CD4-positive, alpha-beta T cell treated with Interleukin-4 for 4 hours (primary cell): Measurements from ENCODE around the gene NAA20.
A peak's percentile ranks its signal among the peaks of the same experiment; 100 is the strongest.

ENCODE experiments used
- DNase-seq: peaks from one replicate; pipeline ENCODE4 v3.0.0-alpha.2; 2020

The NAA20 gene

DNA sequence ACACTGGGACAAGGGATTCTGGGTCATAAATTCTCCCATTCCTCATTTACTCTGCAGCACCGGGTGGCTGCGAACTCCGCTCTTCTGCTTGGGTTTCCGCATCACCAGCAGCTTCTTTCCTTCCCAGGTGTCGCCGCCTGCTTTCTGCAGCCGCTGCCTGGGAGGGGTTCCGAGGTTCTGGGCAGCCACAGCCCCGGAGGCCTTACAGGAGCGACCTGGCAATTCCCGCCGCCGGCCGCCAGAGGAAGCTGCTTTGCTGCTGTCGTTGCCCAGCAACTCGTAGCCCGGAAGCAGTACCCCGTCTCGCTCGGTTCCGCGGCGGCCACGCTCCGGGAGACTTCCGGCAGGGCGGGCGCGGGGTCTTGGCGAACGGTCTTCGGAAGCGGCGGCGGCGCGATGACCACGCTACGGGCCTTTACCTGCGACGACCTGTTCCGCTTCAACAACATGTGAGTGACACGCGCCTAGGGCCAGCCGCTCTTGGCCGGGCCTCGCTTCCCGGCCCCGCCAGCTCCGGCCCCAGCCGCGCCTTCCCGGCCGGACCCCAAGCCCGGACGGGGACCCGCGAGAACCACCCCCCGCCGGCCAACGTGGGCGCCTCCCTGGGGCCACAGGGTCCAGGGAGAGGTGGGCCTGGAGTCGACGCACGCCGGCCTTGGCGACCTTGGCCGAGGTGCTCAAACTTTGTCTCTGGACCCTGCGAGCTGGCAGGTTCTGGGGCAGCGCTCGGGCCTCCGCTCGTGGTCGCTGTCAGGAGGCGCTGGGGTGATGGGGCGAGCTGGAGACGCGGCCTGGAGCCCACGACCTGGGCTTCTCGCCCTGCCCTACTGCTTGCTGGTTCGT lies at the start of gene NAA20:
Gene NAA20, plus strand, starts transcription at position 362 of the 843 bp plus-strand sequence. Its CDS starts 35 bp downstream, at position 397.
- DNase-seq, result peak; percentile 91

GRCh38 chr20:19967445-19967844 lies 49.7 kb upstream of the NAA20 start:
- DNase-seq, result no peak

DNA sequence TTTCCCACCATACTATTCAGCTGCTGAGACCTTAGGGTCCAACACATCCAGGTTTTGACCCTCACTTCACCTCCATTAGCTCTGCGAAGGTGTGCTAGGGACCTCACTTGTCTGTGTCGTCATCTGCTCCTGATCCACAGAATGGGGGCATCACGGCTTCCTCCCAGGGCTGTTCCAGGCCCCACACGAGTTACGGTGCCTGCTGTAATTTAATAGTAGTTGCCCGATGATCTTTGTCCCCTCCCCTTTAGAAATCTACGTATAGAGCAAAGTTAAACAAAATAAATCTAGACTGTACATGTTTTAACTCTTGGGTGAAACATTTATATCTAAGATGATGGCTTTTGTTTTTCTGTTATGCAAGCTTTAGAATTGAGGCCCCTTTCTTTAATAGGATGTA lies 49.1 kb upstream of the NAA20 start:
- DNase-seq, result no peak

GRCh38 chr20:19968466-19969073 lies 48.6 kb upstream of the NAA20 start:
- DNase-seq, result peak; percentile 47

DNA sequence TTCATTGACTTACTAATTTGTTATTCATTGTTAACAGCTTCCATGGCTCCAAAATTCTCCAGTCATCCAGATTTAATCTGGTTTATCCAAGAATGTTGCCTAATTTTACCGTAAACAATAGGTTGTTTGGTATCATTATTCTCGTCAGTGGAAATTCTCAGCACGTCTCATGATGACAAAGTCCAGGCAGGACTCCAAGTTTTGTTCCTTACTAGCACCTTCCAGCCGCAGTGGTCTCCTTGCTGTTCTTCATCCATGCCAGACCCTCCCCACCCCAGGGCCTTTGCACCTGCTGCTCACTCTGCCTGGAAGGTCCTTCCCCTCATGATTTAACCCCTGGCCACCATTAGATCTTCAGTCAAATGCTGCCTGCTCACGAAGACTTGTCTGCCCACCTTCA lies 48.1 kb upstream of the NAA20 start:
- no peak for DNase-seq

- DNase-seq, result no peak
These were observed 47.5 kb upstream of the NAA20 start for GRCh38 chr20:19969507-19970255.

- DNase-seq, result no peak
These were observed 46.9 kb upstream of the NAA20 start for GRCh38 chr20:19970256-19970765.

- DNase-seq, result no peak
These were observed 46.0 kb upstream of the NAA20 start for GRCh38 chr20:19971116-19971515.

DNA sequence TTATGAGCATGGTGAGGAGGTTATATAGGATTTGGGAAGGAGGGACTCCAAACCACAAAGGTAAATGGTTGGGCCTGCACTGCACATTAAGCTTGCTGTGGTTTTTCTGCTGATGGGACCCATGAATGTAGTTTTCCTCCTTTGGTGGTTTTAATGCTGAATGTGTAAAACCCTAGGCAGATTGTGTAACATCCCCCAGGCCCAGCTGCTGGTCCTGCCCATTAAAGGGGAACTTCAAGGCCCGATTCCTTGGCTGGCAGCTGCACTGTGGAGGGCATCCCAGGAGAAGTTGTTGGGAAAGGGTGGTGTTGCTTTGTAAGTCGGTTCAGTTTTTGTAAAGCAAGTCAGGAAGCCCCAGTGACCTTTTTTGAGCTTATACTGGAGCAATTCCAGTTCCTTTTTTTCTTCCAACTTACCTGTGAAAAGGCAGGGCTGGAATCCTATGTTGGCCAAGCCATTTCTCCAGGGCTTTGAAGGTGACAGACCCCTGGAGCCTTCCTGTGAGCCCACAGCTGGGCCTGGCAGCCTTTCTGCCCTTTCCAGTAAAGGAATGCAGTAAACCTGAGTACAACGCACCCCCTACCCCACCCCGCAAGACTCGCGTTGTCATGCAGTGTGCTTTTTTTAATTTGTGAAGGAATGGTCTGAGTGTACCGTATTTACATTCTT lies 43.1 kb upstream of the NAA20 start:
- DNase-seq, result no peak

DNA sequence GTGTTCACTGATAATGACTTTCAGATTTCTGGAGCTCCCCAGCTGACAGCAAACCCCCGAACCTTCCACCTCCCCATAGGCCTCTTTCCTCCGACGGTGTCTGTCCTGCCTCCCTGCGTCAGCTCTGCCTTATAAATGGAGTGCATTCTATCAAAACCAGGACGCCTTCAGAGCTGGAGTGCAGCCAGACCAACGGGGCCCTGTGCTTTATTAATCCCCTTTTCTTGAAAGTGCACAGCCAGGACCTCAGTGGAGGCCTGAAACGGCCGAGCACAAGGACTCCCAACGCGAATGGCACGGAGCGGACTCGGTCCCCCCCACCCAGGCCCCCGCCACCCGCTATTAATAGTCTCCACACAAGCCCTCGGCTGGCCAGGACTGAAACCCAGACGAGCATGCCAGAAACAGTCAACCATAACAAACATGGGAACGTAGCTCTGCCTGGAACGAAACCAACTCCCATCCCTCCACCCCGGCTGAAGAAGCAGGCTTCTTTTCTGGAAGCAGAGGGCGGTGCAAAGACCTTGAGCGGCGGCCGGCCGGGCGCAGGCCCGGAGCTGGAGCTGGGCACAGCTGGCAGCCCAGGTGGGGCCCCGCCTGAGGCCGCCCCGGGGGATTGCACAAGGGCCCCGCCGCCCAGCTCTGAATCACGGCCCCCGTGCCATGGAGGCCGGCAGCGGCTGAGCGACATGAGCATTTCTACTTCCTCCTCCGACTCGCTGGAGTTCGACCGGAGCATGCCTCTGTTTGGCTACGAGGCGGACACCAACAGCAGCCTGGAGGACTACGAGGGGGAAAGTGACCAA lies 42.3 kb upstream of the NAA20 start:
- no peak for DNase-seq

DNA sequence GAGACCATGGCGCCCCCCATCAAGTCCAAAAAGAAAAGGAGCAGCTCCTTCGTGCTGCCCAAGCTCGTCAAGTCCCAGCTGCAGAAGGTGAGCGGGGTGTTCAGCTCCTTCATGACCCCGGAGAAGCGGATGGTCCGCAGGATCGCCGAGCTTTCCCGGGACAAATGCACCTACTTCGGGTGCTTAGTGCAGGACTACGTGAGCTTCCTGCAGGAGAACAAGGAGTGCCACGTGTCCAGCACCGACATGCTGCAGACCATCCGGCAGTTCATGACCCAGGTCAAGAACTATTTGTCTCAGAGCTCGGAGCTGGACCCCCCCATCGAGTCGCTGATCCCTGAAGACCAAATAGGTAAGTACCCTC lies 41.7 kb upstream of the NAA20 start:
- DNase-seq, result no peak

GRCh38 chr20:19975901-19976300 lies 41.3 kb upstream of the NAA20 start:
- no peak for DNase-seq

GRCh38 chr20:19976595-19977372 lies 40.4 kb upstream of the NAA20 start:
- DNase-seq, result no peak

DNA sequence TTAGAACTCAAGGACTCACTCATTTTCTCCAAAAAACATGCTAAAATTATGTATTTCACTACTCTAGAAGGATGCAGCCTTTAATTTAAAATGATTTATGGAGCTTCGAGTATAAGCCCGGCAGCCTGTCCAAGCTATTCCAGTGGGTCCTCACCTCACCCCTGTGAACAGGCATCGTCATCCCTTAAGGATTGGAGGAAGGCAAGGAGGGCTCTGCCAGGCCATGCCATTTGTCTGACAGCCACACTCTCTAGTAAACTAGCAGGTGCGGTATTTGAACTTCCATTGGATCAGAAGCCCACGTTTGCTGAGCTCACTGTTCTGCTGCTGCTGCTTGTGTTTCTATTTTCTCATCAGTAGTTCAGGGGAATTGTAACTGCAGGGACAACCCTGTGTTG lies 39.8 kb upstream of the NAA20 start:
- no peak for DNase-seq

GRCh38 chr20:19978511-19979210 lies 38.5 kb upstream of the NAA20 start:
- DNase-seq, result no peak

- DNase-seq, result no peak
These were observed 36.1 kb upstream of the NAA20 start for GRCh38 chr20:19981031-19981451.

- DNase-seq, result no peak
These were observed 30.7 kb upstream of the NAA20 start for GRCh38 chr20:19986419-19986818.

- no peak for DNase-seq
These were observed 30.1 kb upstream of the NAA20 start for GRCh38 chr20:19987046-19987445.

- no peak for DNase-seq
These were observed 26.3 kb upstream of the NAA20 start for GRCh38 chr20:19990850-19991249.

GRCh38 chr20:19991308-19991707 lies 25.9 kb upstream of the NAA20 start:
- DNase-seq, result no peak

DNA sequence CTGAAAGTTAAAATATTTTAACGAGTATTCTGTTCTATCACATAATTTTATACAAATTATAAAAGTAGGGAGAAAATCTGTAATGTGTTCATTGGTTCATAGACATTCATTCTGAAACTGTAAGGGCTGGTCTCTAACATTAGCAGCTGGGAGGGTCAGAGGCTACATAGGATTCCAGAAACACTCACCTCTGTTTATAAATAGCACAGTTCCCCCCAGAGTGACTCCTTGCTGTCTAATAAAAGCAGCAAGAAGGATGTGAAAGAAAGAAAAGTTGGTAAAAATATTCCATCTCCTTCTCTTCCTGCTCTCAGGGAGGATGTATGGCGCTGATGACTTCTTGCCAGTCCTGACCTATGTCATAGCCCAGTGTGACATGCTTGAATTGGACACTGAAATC lies 25.3 kb upstream of the NAA20 start:
- DNase-seq, result no peak
